ENCODE results near the gene GON4L. TPM values are rescaled to one million over a fixed set of nuclear protein-coding genes. Genes with fewer than 3 reads are reported as not detected.
"Not testable (repeated sequence)": the region's sequence is repeated elsewhere in the genome, so short reads cannot be mapped to it uniquely, and the experiment has no call there.

Gene GON4L
- total RNA-seq, 1 donor from 2014 or later, result 49.5 TPM

DNA sequence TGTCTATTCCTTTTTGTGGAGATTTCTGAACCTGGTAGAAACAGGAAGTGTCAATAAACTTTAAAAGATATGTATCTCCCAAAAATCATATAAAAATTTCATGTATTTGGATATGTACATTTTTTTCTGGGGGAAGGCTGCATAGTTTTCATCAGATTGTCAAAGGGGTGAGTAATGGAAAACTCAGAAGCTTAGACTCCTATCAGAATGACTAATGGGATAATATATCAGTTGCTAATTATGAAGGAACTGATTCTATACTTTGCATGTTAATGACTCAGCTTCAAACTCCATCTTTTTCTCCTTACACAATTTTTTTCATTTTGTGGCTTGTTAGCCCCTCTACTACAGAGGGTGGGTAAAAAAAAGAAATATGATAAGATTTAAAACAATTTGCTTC, 55.9 kb downstream of the GON4L start:
- H3K27ac ChIP-seq, result no peak overlapping the region
- TF ChIP-seq, protein P1, sequence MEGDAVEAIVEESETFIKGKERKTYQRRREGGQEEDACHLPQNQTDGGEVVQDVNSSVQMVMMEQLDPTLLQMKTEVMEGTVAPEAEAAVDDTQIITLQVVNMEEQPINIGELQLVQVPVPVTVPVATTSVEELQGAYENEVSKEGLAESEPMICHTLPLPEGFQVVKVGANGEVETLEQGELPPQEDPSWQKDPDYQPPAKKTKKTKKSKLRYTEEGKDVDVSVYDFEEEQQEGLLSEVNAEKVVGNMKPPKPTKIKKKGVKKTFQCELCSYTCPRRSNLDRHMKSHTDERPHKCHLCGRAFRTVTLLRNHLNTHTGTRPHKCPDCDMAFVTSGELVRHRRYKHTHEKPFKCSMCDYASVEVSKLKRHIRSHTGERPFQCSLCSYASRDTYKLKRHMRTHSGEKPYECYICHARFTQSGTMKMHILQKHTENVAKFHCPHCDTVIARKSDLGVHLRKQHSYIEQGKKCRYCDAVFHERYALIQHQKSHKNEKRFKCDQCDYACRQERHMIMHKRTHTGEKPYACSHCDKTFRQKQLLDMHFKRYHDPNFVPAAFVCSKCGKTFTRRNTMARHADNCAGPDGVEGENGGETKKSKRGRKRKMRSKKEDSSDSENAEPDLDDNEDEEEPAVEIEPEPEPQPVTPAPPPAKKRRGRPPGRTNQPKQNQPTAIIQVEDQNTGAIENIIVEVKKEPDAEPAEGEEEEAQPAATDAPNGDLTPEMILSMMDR (IDR thresholded peaks at IDR 0.05), result no peak
- no peaks in the 10 kb centered on the region for H3K4me1 ChIP-seq
- no peaks in the 10 kb centered on the region for H3K27me3 ChIP-seq
- no peak for DNase-seq
- no peaks in the 10 kb centered on the region for H3K9me3 ChIP-seq
- H3K4me3 ChIP-seq, result no peak overlapping the region
- peaks cover 87% of the 10 kb centered on the region for H3K36me3 ChIP-seq
- intact Hi-C loops (cut with DNase I), result no loop called here
- ATAC-seq, result no peak

DNA sequence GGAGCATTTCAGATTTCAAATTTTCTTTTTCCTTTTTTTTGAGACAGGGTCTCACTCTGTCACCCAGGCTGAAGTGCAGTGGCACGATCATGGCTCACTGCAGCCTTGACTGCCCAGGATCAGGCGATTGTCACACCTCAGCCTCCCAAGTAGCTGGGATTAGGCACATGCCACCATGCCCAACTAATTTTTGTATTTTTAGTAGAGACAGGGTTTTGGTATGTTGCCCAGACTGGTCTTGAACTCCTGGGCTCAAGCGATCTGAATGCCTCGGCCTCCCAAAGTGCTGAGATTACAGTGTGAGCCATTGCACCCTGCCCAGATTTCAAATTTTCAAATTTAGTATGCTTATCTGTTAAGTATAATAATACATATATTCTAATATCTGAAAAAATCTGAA, 61.4 kb downstream of the GON4L start:
- H3K27me3 ChIP-seq; DNase-seq; ATAC-seq; intact Hi-C loops (cut with DNase I); H3K27ac ChIP-seq; H3K9me3 ChIP-seq; H3K4me3 ChIP-seq; H3K4me1 ChIP-seq: not testable (repeated sequence)
- H3K36me3 ChIP-seq, result peaks cover 96% of the 10 kb centered on the region

DNA sequence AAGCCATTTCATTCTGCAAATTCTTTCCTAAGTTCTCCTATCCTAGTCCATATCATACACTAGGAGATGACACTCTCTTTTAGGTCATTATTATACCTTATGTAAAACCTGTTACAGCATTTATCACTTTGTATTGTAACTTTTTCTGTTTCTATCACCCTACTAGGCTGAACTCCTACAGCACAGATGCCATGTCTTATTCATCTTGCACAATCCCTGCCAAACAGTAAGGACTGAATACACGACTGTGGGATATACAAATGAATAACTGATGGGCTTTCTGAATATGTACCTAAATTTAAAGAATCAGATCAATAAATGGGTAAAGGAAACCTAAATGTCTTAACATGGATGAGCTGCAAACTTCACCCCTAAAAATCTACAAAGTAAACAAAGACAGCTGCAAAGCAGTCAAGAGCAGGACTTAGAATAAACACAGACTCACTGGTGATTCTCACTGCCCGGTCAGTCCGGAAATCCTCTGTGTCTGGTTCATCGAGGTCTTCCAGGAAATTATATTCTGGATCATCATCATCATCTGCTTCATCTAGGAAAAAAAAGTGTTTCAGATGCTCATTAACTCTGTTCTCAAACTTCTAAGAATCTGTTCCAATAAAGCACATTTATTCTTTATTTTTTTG, 62.3 kb downstream of the GON4L start:
- Histone ChIP-seq H3K27ac (no peak overlapping the region), H3K9me3 (no peaks in the 10 kb centered on the region), H3K4me3 (no peak overlapping the region), H3K27me3 (no peaks in the 10 kb centered on the region), H3K4me1 (peaks cover 4% of the 10 kb centered on the region), H3K36me3 (peaks cover 92% of the 10 kb centered on the region)
- TF ChIP-seq, protein P1 (IDR thresholded peaks at IDR 0.05), result no peak
- no peak for ATAC-seq
- intact Hi-C loops (cut with DNase I), result no loop called here
- DNase-seq, result no peak

DNA sequence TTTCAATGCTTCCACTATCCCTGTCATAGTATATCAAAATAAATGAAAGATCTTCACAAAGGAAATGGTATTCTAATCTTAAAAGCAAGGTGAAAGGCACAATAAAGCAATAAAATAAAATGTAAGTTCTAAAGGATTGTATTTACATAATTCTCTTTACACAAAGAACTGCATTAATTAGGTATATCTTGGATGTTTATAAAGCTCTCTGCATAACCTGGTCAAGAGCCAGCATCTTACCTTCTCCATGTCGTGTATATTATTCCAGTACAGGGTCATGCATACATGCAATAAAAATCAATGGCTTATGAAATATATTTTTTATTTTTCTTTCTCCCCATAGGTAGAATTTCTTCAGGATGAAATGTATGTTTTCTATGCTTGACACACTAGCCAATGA, 63.8 kb downstream of the GON4L start:
- Histone ChIP-seq H3K27me3 (no peaks in the 10 kb centered on the region), H3K27ac (no peak overlapping the region), H3K4me3 (no peak overlapping the region), H3K4me1 (peaks cover 4% of the 10 kb centered on the region), H3K9me3 (no peaks in the 10 kb centered on the region), H3K36me3 (peaks cover 87% of the 10 kb centered on the region)
- no peak for DNase-seq
- no peak for ATAC-seq
- intact Hi-C loops (cut with DNase I), result no loop called here
- TF ChIP-seq, protein P1 (IDR thresholded peaks at IDR 0.05), result no peak

DNA sequence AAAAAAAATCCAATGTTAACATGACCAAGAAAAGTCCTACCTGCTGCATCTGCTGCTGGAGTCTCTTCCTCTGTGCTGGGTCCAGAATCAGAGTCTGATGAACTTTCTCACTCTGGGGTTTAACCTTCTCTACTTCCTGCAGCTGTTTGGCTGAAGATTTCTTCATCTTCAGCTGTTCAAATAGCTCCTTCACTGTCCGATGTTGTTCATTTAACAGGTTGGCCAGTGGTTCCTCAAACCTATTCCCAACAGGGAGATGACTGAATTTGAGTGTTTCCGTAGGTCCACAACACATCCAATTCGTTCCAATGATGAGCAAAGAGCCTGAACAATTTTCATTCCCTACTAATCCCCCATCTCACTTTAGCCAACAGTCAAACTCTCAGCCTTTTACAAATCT, 79.4 kb downstream of the GON4L start:
- TF ChIP-seq, protein P1 (IDR thresholded peaks at IDR 0.05), result no peak
- Histone ChIP-seq H3K4me1 (no peaks in the 10 kb centered on the region), H3K9me3 (no peaks in the 10 kb centered on the region), H3K27me3 (no peaks in the 10 kb centered on the region), H3K27ac (no peak overlapping the region), H3K4me3 (no peak overlapping the region), H3K36me3 (peaks cover 70% of the 10 kb centered on the region)
- no peak for DNase-seq
- ATAC-seq, result no peak
- intact Hi-C loops (cut with DNase I), result no loop called here

DNA sequence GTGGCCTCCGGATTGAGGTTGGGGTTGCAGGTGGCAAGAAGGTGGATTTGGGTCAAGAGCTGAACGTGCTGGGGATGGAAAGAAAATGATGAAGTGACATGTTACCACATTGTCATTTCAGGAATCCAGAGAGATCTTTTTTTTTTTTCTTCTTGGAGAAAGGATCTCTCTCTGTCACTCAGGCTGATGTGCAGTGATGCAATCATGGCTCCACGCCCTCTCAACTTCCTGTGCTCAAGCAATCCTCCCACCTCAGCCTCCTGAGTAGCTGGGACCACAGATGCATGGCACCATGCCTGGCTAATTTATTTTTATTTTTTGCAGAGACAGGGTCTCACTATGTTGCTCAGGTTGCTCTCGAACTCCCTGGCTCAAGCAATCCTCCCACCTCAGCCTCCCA, 80.6 kb downstream of the GON4L start:
- peak; percentile 34 for ATAC-seq
- DNase-seq, result no peak
- Histone ChIP-seq H3K4me3 (no peak overlapping the region), H3K4me1 (no peaks in the 10 kb centered on the region), H3K27me3 (no peaks in the 10 kb centered on the region), H3K9me3 (no peaks in the 10 kb centered on the region), H3K27ac (no peak overlapping the region), H3K36me3 (peaks cover 74% of the 10 kb centered on the region)
- intact Hi-C loops (cut with DNase I), result no loop called here
- TF ChIP-seq, protein P1 (IDR thresholded peaks at IDR 0.05), result no peak
